HCT116 (cell line): ENCODE results near the gene ETF1. TPM values are rescaled to one million over a fixed set of nuclear protein-coding genes. Genes with fewer than 3 reads are reported as not detected.
A peak's percentile ranks its signal among the peaks of the same experiment; 100 is the strongest.

Experiments used
- ATAC-seq: fragments of 200-7000 bp; cut with Tn5 transposase; 2 replicates; pipeline ENCODE4 v1.9.1; 2020; ENCODE audit warnings: mild to moderate bottlenecking, moderate library complexity
- BruUV-seq: library from RNA; stranded (reverse); fragments of 400-500 nt; replicated peaks from 2 replicates; lab custom pipeline; 2021; lab: Mats Ljungman, UMichigan
- CTCF ChIA-PET: fragments of 300-600 bp; sonication (Branson Sonifier 250); formaldehyde crosslinking; loops from one replicate; lab custom pipeline; 2021; ENCODE audit warnings: antibody characterized with exemption; lab: Charles Lee
- POLR2A ChIA-PET: fragments of 300-600, 350-600 bp; sonication (Branson Sonifier 250); formaldehyde crosslinking; loops from one replicate; lab custom pipeline; 2021; ENCODE audit warnings: antibody characterized with exemption; lab: Charles Lee
- RAD21 ChIA-PET, 2 experiments: fragments of 300-600 bp; sonication (Branson Sonifier 250); formaldehyde crosslinking; loops; one replicate each; lab custom pipeline; 2023; ENCODE audit warnings: low total read pairs in 2 of 2; ENCODE audit not compliant: uncharacterized antibody in 2 of 2, unreplicated experiment in 2 of 2, low non-redundant PET in 1 of 2; lab: Charles Lee
- DNase-seq: peaks from one replicate; pipeline ENCODE4 v3.0.0-alpha.2; 2010; ENCODE audit warnings: low read depth, low spot score
- H2AFZ ChIP-seq: fragments of 200-600 bp; shearing (Covaris generic), sonication (generic); 2 replicates; pipeline ENCODE4 v1.6.1; 2017; ENCODE audit warnings: low read depth, mixed run types, mixed read lengths, antibody characterized with exemption, low read length; ENCODE audit not compliant: poor library complexity, severe bottlenecking
- H3K27ac ChIP-seq: 2 replicates; pipeline ENCODE4 v1.5.1; 2012; ENCODE audit warnings: low read depth, low read length
- H3K27me3 ChIP-seq: fragments of 200-600 bp; sonication (generic); 2 replicates; pipeline ENCODE4 v1.6.1; 2016; ENCODE audit warnings: mixed run types, low read length, mixed read lengths; ENCODE audit not compliant: insufficient read depth
- H3K36me3 ChIP-seq, 2 experiments: fragments of 200-500 bp in 1 of 2; fragments of 200-600 bp in 1 of 2; sonication (Bioruptor generic) in 1 of 2; sonication (generic) in 1 of 2; 2 replicates each; pipeline versions ENCODE4 v1.5.1 to v1.6.1; 2014 to 2016; ENCODE audit warnings: low read length in 2 of 2, inconsistent platforms in 1 of 2, mixed read lengths in 1 of 2, mixed run types in 1 of 2; ENCODE audit not compliant: insufficient read depth in 2 of 2, control insufficient read depth in 1 of 2
- H3K4me1 ChIP-seq, 2 experiments: fragments of 200-600 bp in 1 of 2; sonication (generic) in 1 of 2; 2 replicates each; pipeline versions ENCODE4 v1.5.1 to v1.6.1; 2012 to 2017; ENCODE audit warnings: low read length in 2 of 2, inconsistent platforms in 1 of 2, mild to moderate bottlenecking in 1 of 2, mixed read lengths in 1 of 2, mixed run types in 1 of 2, moderate library complexity in 1 of 2; ENCODE audit not compliant: insufficient read depth in 2 of 2, control insufficient read depth in 1 of 2
- H3K4me2 ChIP-seq: fragments of 200-600 bp; sonication (generic); 2 replicates; pipeline ENCODE4 v1.6.1; 2017; ENCODE audit warnings: mixed run types, low read length, mixed read lengths
- H3K4me3 ChIP-seq, 2 experiments: fragments of 200-600 bp in 1 of 2; sonication (generic) in 1 of 2; replicated peaks in 1 of 2; 2 replicates each; pipeline ENCODE4 v1.5.1; 2011 to 2016; ENCODE audit warnings: low read length in 2 of 2, control low read depth in 1 of 2, low read depth in 1 of 2, mild to moderate bottlenecking in 1 of 2, mixed read lengths in 1 of 2, mixed run types in 1 of 2
- H3K79me2 ChIP-seq: fragments of 200-600 bp; sonication (generic); 2 replicates; pipeline ENCODE4 v1.6.1; 2017; ENCODE audit warnings: mild to moderate bottlenecking, mixed run types, low read length, moderate library complexity, mixed read lengths; ENCODE audit not compliant: insufficient read depth
- H3K9ac ChIP-seq: fragments of 200-600 bp; sonication (generic); 2 replicates; pipeline ENCODE4 v1.6.1; 2016; ENCODE audit warnings: low read length, mixed read lengths
- H3K9me2 ChIP-seq: fragments of 200-600 bp; sonication (generic), shearing (Covaris generic); 2 replicates; pipeline ENCODE4 v1.6.1; 2017; ENCODE audit warnings: mixed run types, mild to moderate bottlenecking, moderate library complexity; ENCODE audit not compliant: insufficient read depth
- H3K9me3 ChIP-seq, 2 experiments: fragments of 200-500 bp in 1 of 2; fragments of 200-600 bp in 1 of 2; sonication (Bioruptor generic) in 1 of 2; sonication (generic) in 1 of 2; 2 replicates each; pipeline ENCODE4 v1.6.1; 2014 to 2017; ENCODE audit warnings: low read length in 2 of 2, mixed read lengths in 2 of 2, inconsistent platforms in 1 of 2, low read depth in 1 of 2, mild to moderate bottlenecking in 1 of 2, mixed run types in 1 of 2, moderate library complexity in 1 of 2; ENCODE audit not compliant: control insufficient read depth in 1 of 2, insufficient read depth in 1 of 2
- H4K20me1 ChIP-seq: fragments of 200-600 bp; sonication (generic), shearing (Covaris generic); 2 replicates; pipeline ENCODE4 v1.6.1; 2017; ENCODE audit warnings: mixed run types, mild to moderate bottlenecking, moderate library complexity; ENCODE audit not compliant: insufficient read depth
- CBX3 ChIP-seq: IDR thresholded peaks from 2 replicates; pipeline ENCODE4 v1.6.1; 2012; ENCODE audit warnings: low read depth
- CEBPB ChIP-seq: IDR thresholded peaks from 2 replicates; pipeline ENCODE4 v1.6.1; 2012; ENCODE audit warnings: low read depth
- EZH2 ChIP-seq: fragments of 200-600 bp; sonication (generic); IDR thresholded peaks from 2 replicates; pipeline ENCODE4 v1.6.1; 2017; ENCODE audit warnings: antibody characterized with exemption, mixed run types
- EZH2phosphoT487 ChIP-seq: fragments of 200-600 bp; IDR thresholded peaks from 2 replicates; pipeline ENCODE4 v1.6.1; 2018; ENCODE audit warnings: antibody characterized with exemption, borderline replicate concordance
- FOSL1 ChIP-seq: IDR thresholded peaks from 2 replicates; pipeline ENCODE4 v1.6.1; 2012; ENCODE audit warnings: low read depth
- JUND ChIP-seq: IDR thresholded peaks from 2 replicates; pipeline ENCODE4 v1.6.1; 2012
- RAD21 ChIP-seq: IDR thresholded peaks from 2 replicates; pipeline ENCODE4 v1.6.1; 2012; ENCODE audit warnings: low read depth, mild to moderate bottlenecking
- SP1 ChIP-seq: IDR thresholded peaks from 2 replicates; pipeline ENCODE4 v1.6.1; 2012; ENCODE audit warnings: low read depth
- ZFX ChIP-seq: fragments of 450-650 bp; IDR thresholded peaks from 2 replicates; pipeline ENCODE4 v1.6.1; 2017
- intact Hi-C: fragments of 100-400 bp; cut with micrococcal nuclease; formaldehyde crosslinking; loops from 2 replicates; pipeline ENCODE4 v1.10.0; 2022
- total RNA-seq: library from RNA; stranded (reverse); gene quantifications from one replicate; pipeline ENCODE4 v1.2.1, GENCODE V29; 2021; ENCODE audit not compliant: unreplicated experiment
- TF ChIP-seq, protein P1 (sequence below): IDR thresholded peaks from 2 replicates; pipeline ENCODE4 v1.6.1; 2012
- TF ChIP-seq, protein P2 (sequence below): IDR thresholded peaks from 2 replicates; pipeline ENCODE4 v1.6.1; 2011; ENCODE audit warnings: mild to moderate bottlenecking, low read length, moderate library complexity; ENCODE audit not compliant: insufficient replicate concordance; ENCODE audit errors: extremely low read depth

ETF1 gene
- total RNA-seq, 1 experiment from 2014 or later, result 178 TPM

DNA sequence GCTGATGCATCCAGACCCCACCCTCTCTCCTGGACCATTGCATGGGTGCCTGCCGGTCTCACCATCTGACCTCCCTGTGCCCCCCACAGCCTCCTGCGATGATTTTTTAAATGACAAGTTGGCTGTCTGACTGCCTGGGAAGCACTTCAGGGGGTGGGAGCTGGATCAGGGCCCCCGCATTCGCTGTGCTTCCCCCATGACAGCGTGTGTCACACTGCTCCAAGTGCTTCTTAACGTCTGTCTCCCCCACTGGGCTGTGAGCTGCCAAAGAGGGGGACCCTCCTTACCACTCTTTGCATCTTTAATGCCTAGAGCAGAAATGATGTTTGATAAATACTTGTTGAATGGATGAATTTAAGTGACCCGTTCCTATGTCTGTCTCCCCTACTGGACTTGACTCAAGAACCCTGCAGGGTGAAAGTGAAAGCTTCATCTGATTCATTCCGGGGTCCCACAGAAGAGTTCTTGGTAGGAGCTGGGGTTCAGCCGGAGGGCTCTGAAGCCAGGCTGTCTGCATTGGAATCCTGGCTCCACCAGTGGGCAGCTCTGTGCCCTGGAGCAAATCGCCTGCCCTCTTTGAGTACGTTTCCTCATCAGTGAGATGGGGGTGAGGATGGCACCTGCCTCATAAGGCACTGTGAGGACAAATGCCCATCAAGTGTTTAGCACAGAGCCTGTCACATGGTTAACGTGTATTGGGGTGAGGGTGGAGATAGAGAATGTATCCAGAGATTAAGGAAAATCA lies 85.3 kb downstream of the ETF1 start:
- peak; percentile 28; the same call in 1 of the 2 replicates for ATAC-seq
- Histone ChIP-seq H2AFZ (no peak overlapping the region), H4K20me1 (no peaks in the 10 kb centered on the region)
- TF ChIP-seq SP1 (no peak), RAD21 (no peak), CEBPB (no peak), FOSL1 (no peak), EZH2 (no peak), EZH2phosphoT487 (no peak), JUND (no peak), ZFX (no peak), CBX3 (no peak)
- TF ChIP-seq, protein P1, sequence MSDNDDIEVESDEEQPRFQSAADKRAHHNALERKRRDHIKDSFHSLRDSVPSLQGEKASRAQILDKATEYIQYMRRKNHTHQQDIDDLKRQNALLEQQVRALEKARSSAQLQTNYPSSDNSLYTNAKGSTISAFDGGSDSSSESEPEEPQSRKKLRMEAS, result no peak
- TF ChIP-seq, protein P2, sequence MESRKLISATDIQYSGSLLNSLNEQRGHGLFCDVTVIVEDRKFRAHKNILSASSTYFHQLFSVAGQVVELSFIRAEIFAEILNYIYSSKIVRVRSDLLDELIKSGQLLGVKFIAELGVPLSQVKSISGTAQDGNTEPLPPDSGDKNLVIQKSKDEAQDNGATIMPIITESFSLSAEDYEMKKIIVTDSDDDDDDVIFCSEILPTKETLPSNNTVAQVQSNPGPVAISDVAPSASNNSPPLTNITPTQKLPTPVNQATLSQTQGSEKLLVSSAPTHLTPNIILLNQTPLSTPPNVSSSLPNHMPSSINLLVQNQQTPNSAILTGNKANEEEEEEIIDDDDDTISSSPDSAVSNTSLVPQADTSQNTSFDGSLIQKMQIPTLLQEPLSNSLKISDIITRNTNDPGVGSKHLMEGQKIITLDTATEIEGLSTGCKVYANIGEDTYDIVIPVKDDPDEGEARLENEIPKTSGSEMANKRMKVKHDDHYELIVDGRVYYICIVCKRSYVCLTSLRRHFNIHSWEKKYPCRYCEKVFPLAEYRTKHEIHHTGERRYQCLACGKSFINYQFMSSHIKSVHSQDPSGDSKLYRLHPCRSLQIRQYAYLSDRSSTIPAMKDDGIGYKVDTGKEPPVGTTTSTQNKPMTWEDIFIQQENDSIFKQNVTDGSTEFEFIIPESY, result no peak
- TF ChIP-seq, all 23 proteins: peak for 0
- no peak overlapping the region for H3K4me2 ChIP-seq
- ChIA-PET CTCF (interaction anchor here (1.4 kb wide), 1 partner anchor 46 kb away, joined by 3 read pairs; no protein-coding TSS in a partner anchor), RAD21 (no interaction called here), POLR2A (no interaction called here)
- H3K9me2 ChIP-seq, result no peaks in the 10 kb centered on the region
- no peaks in the 10 kb centered on the region for H3K27me3 ChIP-seq
- no peak overlapping the region for H3K4me3 ChIP-seq
- no peak for DNase-seq
- H3K9ac ChIP-seq, result no peak overlapping the region
- H3K9me3 ChIP-seq, result no peaks in the 10 kb centered on the region
- intact Hi-C loops, result loop anchor here (10.0 kb wide), 1 partner anchor 807 kb away; no protein-coding TSS in a partner anchor
- peaks cover 0 to 10% of the 10 kb centered on the region in 2 experiments; a peak in 2 of 4 replicates for H3K4me1 ChIP-seq
- no peaks in the 10 kb centered on the region for H3K36me3 ChIP-seq
- H3K79me2 ChIP-seq, result no peaks in the 10 kb centered on the region
- H3K27ac ChIP-seq, result no peak overlapping the region
- no TSS peak for BruUV-seq

Other genes with a start within 250 kb of the ETF1 start
- 19.3 TPM for gene CDC25C, start 211.4 kb downstream of the ETF1 start, total RNA-seq
- 36.4 TPM for gene FAM53C, start 205.0 kb downstream of the ETF1 start, total RNA-seq
- gene KDM3B, start 190.6 kb downstream of the ETF1 start, total RNA-seq, result 65.1 TPM
- 4.9 TPM for gene REEP2, start 104.2 kb downstream of the ETF1 start, total RNA-seq
- gene EGR1, start 77.8 kb downstream of the ETF1 start, total RNA-seq, result 173 TPM
- gene HSPA9, start 32.2 kb upstream of the ETF1 start, total RNA-seq, result 486 TPM
- gene CTNNA1, start 210.2 kb upstream of the ETF1 start, total RNA-seq, result 313 TPM